Vagina (tissue), 2 donors: ENCODE results near the gene NDUFA11. TPM values are rescaled to one million over a fixed set of nuclear protein-coding genes. Genes with fewer than 3 reads are reported as not detected.

Source experiments
- DNase-seq, 2 donors: peaks; one replicate each; pipeline ENCODE4 v3.0.0-alpha.2; 2017; ENCODE audit errors: extremely low spot score in 2 of 2
- H3K27ac ChIP-seq: fragments of 200-600 bp; sonication (generic); one replicate; pipeline ENCODE4 v1.5.1; 2019
- H3K27me3 ChIP-seq: fragments of 200-600 bp; sonication (generic); one replicate; pipeline ENCODE4 v1.5.1; 2019
- H3K36me3 ChIP-seq, 2 donors: fragments of 200-600 bp; sonication (generic); one replicate each; pipeline ENCODE4 v1.5.1; 2017 to 2019
- H3K4me1 ChIP-seq: fragments of 200-600 bp; sonication (generic); one replicate; pipeline ENCODE4 v1.5.1; 2019
- H3K4me3 ChIP-seq, 2 donors: fragments of 200-600 bp; sonication (generic); 1 replicate in 1 of 2; 2 replicates in 1 of 2; pipeline ENCODE4 v1.5.1; 2016 to 2019
- H3K9me3 ChIP-seq: fragments of 200-600 bp; sonication (generic); one replicate; pipeline ENCODE4 v1.5.1; 2019
- CTCF ChIP-seq, 3 experiments: fragments of 450-650 bp in 2 of 3; fragments of 200-600 bp in 1 of 3; sonication (generic) in 1 of 3; IDR thresholded peaks; one replicate each; pipeline ENCODE4 v1.5.1; 2017 to 2019; ENCODE audit warnings: antibody characterized with exemption in 3 of 3, mild to moderate bottlenecking in 2 of 3, moderate library complexity in 2 of 3
- POLR2A ChIP-seq, 2 donors: fragments of 450-650 bp; IDR thresholded peaks; one replicate each; pipeline ENCODE4 v1.6.1; 2017; ENCODE audit warnings: antibody characterized with exemption in 2 of 2, mild to moderate bottlenecking in 2 of 2, moderate library complexity in 2 of 2
- POLR2AphosphoS5 ChIP-seq, 2 donors: sonication (generic); formaldehyde crosslinking; IDR thresholded peaks; one replicate each; pipeline ENCODE4 v1.9.0; 2017; ENCODE audit warnings: antibody characterized with exemption in 2 of 2, mild to moderate bottlenecking in 2 of 2, low read depth in 1 of 2; ENCODE audit not compliant: insufficient read depth in 1 of 2
- intact Hi-C: fragments of 100-400 bp; cut with DNase I; formaldehyde crosslinking; loops from one replicate; pipeline ENCODE4 v1.15.1; 2023
- total RNA-seq: library from RNA; depleted of rRNA; stranded (reverse); fragments of >200 nt; gene quantifications from one replicate; pipeline ENCODE4 v1.2.3, GENCODE V29; 2016

Gene NDUFA11
- total RNA-seq, 1 donor from 2014 or later, result 318 TPM

- intact Hi-C loops, result no loop called here
- Histone ChIP-seq H3K4me1 (peaks cover 23% of the 10 kb centered on the region), H3K27me3 (no peaks in the 10 kb centered on the region), H3K4me3 (no peak overlapping the region), H3K27ac (peak overlapping the region; percentile 20), H3K9me3 (no peaks in the 10 kb centered on the region), H3K36me3 (peaks cover 0 to 52% of the 10 kb centered on the region in 2 donors)
- TF ChIP-seq CTCF (IDR thresholded peaks at IDR 0.05) (no peak), POLR2A (IDR thresholded peaks at IDR 0.05) (no peak), POLR2AphosphoS5 (IDR thresholded peaks at IDR 0.05; ENCODE audit: insufficient read depth in 1 of 2, low read depth in 1 of 2) (no peak)
- no peak for DNase-seq
Measured at GRCh38 chr19:5915782-5916165, 12.2 kb upstream of the NDUFA11 start.

GRCh38 chr19:5914946-5915781 is 11.6 kb upstream of the NDUFA11 start:
- H3K4me3 ChIP-seq, result no peak overlapping the region
- peaks cover 0 to 46% of the 10 kb centered on the region in 2 donors for H3K36me3 ChIP-seq
- no peaks in the 10 kb centered on the region for H3K27me3 ChIP-seq
- H3K27ac ChIP-seq, result peak overlapping the region; percentile 20
- intact Hi-C loops, result no loop called here
- TF ChIP-seq POLR2A (IDR thresholded peaks at IDR 0.05) (no peak), POLR2AphosphoS5 (IDR thresholded peaks at IDR 0.05; ENCODE audit: insufficient read depth in 1 of 2, low read depth in 1 of 2) (no peak), CTCF (IDR thresholded peaks at IDR 0.05) (no peak)
- DNase-seq, result no peak
- H3K9me3 ChIP-seq, result no peaks in the 10 kb centered on the region
- peaks cover 23% of the 10 kb centered on the region for H3K4me1 ChIP-seq

DNA sequence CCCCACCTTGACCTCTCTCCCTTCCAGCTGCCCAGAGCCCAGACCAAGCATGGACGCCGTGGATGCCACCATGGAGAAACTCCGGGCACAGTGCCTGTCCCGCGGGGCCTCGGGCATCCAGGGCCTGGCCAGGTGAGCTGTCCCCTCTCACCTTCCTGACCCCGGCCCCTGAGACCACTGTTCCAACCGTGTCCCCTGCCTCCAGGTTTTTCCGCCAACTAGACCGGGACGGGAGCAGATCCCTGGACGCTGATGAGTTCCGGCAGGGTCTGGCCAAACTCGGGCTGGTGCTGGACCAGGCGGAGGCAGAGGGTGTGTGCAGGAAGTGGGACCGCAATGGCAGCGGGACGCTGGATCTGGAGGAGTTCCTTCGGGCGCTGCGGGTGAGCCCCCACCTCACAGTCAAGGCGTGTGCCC is 10.8 kb upstream of the NDUFA11 start:
- TF ChIP-seq CTCF (IDR thresholded peaks at IDR 0.05), result no peak
- no peak for TF ChIP-seq POLR2AphosphoS5 (IDR thresholded peaks at IDR 0.05; ENCODE audit: insufficient read depth in 1 of 2, low read depth in 1 of 2)
- no peak for TF ChIP-seq POLR2A (IDR thresholded peaks at IDR 0.05)
- Histone ChIP-seq H3K36me3 (peaks cover 0 to 43% of the 10 kb centered on the region in 2 donors), H3K27ac (peak overlapping the region; percentile 33), H3K4me1 (peaks cover 23% of the 10 kb centered on the region), H3K9me3 (no peaks in the 10 kb centered on the region), H3K4me3 (no peak overlapping the region), H3K27me3 (no peaks in the 10 kb centered on the region)
- intact Hi-C loops, result no loop called here
- no peak for DNase-seq

DNA sequence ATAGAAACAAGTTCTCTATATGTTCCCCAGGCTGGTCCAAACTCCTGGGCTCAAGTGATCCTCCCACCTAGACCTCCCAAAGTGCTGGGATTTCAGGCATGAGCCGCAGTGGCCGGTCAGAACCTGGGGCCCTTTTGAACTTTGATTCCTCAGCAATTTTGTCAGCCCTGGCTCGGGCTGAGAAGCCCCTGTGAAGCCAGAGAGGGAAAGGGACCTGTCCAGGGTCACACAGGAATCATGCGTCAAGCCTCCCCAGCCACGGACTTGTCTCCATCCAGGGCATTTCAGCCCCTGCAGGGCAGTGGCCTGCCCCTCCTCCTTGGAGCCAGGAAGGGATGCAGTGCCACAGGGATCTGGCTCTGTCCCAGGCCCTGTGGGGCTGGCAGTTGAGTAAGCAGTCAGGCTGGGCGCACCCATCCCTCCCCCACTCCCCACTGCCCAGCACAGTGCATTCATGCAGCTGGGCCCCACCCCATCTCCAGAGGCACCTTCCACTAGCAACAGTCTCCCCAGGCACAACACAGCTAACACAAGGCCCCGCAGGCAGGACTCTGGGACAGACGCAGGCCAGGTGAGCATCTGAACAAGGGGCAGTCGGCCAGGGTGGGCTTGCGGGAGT is 10.3 kb upstream of the NDUFA11 start, which contains the start of gene CAPS:
Gene CAPS (plus strand): TSS at position 516 of the 619 bp plus-strand sequence. CDS start 153 bp downstream, outside the sequence.
- intact Hi-C loops, result no loop called here

More for the DNA sequence above, 10.3 kb upstream of the NDUFA11 start, which contains the start of gene CAPS:
- TF ChIP-seq POLR2A (IDR thresholded peaks at IDR 0.05), result no peak
- TF ChIP-seq POLR2AphosphoS5 (IDR thresholded peaks at IDR 0.05; ENCODE audit: insufficient read depth in 1 of 2, low read depth in 1 of 2), result no peak
- no peak for TF ChIP-seq CTCF (IDR thresholded peaks at IDR 0.05)
- Histone ChIP-seq H3K36me3 (peaks cover 0 to 40% of the 10 kb centered on the region in 2 donors), H3K4me3 (no peak within 1 kb of the TSS), H3K9me3 (no peaks in the 10 kb centered on the region), H3K27me3 (no peaks in the 10 kb centered on the region), H3K4me1 (peaks cover 23% of the 10 kb centered on the region), H3K27ac (peak within 1 kb of the TSS; percentile 33)
- DNase-seq, result no peak
